ENCODE data around the gene REXO4.

- TF ChIP-seq CTCF (IDR thresholded peaks at IDR 0.05) (no peak), EP300 (IDR thresholded peaks at IDR 0.05) (no peak), POLR2A (IDR thresholded peaks at IDR 0.05) (no peak), POLR2AphosphoS5 (IDR thresholded peaks at IDR 0.05) (no peak)
Measured at GRCh38 chr9:133384736-133385321, 33.0 kb downstream of the REXO4 start.

Data from suprapubic skin (tissue), 4 donors.